RWPE2 (cell line): Measurements from ENCODE around the gene GABARAP.

Experiments
- ATAC-seq: fragments of 200-7000 bp; cut with Tn5 transposase; 3 replicates; pipeline ENCODE4 v1.9.1; 2021; ENCODE audit warnings: low read depth
- DNase-seq: peaks from one replicate; pipeline ENCODE4 v3.0.0-alpha.2; 2020; ENCODE audit warnings: low spot score
- H3K27ac ChIP-seq: fragments of 450-650 bp; 2 replicates; pipeline ENCODE4 v1.5.1; 2017; ENCODE audit warnings: mild to moderate bottlenecking; ENCODE audit not compliant: poor library complexity, severe bottlenecking
- H3K27me3 ChIP-seq: fragments of 250-450 bp; sonication (Bioruptor Pico); 2 replicates; pipeline ENCODE4 v1.5.1; 2021; ENCODE audit warnings: mild to moderate bottlenecking, moderate library complexity; ENCODE audit not compliant: insufficient read depth, poor library complexity, severe bottlenecking
- H3K36me3 ChIP-seq: fragments of 250-450 bp; sonication (Bioruptor Pico); 2 replicates; pipeline ENCODE4 v1.5.1; 2020; ENCODE audit warnings: low read depth, mild to moderate bottlenecking, moderate library complexity
- H3K4me1 ChIP-seq: fragments of 250-450 bp; sonication (Bioruptor Pico); 2 replicates; pipeline ENCODE4 v1.5.1; 2021; ENCODE audit warnings: mild to moderate bottlenecking, moderate library complexity; ENCODE audit not compliant: insufficient read depth, poor library complexity, severe bottlenecking
- H3K4me3 ChIP-seq: fragments of 250-450 bp; sonication (Bioruptor Pico); 2 replicates; pipeline ENCODE4 v1.5.1; 2021; ENCODE audit warnings: mild to moderate bottlenecking, moderate library complexity; ENCODE audit not compliant: severe bottlenecking
- H3K9me3 ChIP-seq: fragments of 250-450 bp; sonication (Bioruptor Pico); 2 replicates; pipeline ENCODE4 v1.5.1; 2021; ENCODE audit warnings: mild to moderate bottlenecking, moderate library complexity; ENCODE audit not compliant: severe bottlenecking
- CTCF ChIP-seq: fragments of 450-650 bp; IDR thresholded peaks from one replicate; pipeline ENCODE4 v1.5.1; 2017; ENCODE audit warnings: mild to moderate bottlenecking, moderate library complexity; ENCODE audit not compliant: poor library complexity, severe bottlenecking

Gene GABARAP

GRCh38 chr17:7213895-7214299, 28.4 kb downstream of the GABARAP start:
- Histone ChIP-seq H3K4me3 (peak overlapping the region; percentile 28), H3K36me3 (no peaks in the 10 kb centered on the region), H3K4me1 (peaks cover 5% of the 10 kb centered on the region), H3K9me3 (no peaks in the 10 kb centered on the region), H3K27ac (no peak overlapping the region), H3K27me3 (no peaks in the 10 kb centered on the region)
- no peak for ATAC-seq
- peak; percentile 25 for TF ChIP-seq CTCF
- DNase-seq: no peak

- no peak for ATAC-seq
- Histone ChIP-seq H3K27me3 (no peaks in the 10 kb centered on the region), H3K4me1 (peaks cover 5% of the 10 kb centered on the region), H3K9me3 (no peaks in the 10 kb centered on the region), H3K27ac (no peak overlapping the region), H3K36me3 (no peaks in the 10 kb centered on the region), H3K4me3 (no peak overlapping the region)
- no peak for TF ChIP-seq CTCF
- DNase-seq: no peak
These were observed 30.6 kb downstream of the GABARAP start for GRCh38 chr17:7211491-7212273.

- Histone ChIP-seq H3K4me1 (no peaks in the 10 kb centered on the region), H3K9me3 (no peaks in the 10 kb centered on the region), H3K4me3 (no peak overlapping the region), H3K36me3 (peaks cover 4% of the 10 kb centered on the region; the same call in 1 of the 2 replicates), H3K27ac (no peak overlapping the region), H3K27me3 (no peaks in the 10 kb centered on the region)
- ATAC-seq: no peak
- TF ChIP-seq CTCF: no peak
- DNase-seq: no peak
These were observed 33.3 kb downstream of the GABARAP start for GRCh38 chr17:7208754-7209460.

GRCh38 chr17:7208027-7208571, 34.1 kb downstream of the GABARAP start:
- no peaks in the 10 kb centered on the region for H3K27me3 ChIP-seq
- no peaks in the 10 kb centered on the region for H3K9me3 ChIP-seq
- ATAC-seq: no peak
- TF ChIP-seq CTCF: no peak
- H3K27ac ChIP-seq: no peak overlapping the region
- H3K4me1 ChIP-seq: no peaks in the 10 kb centered on the region
- H3K36me3 ChIP-seq: peaks cover 4% of the 10 kb centered on the region; the same call in 1 of the 2 replicates
- no peak for DNase-seq
- no peak overlapping the region for H3K4me3 ChIP-seq
